Iris pigment epithelial cell (primary cell): Measurements from ENCODE around the gene BZW2.
"Not testable (repeated sequence)": the region's sequence is repeated elsewhere in the genome, so short reads cannot be mapped to it uniquely, and the experiment has no call there.

Source experiments
- DNase-seq: peaks from one replicate; pipeline ENCODE4 v3.0.0-alpha.2; 2011; ENCODE audit warnings: low read depth

BZW2 gene

DNA sequence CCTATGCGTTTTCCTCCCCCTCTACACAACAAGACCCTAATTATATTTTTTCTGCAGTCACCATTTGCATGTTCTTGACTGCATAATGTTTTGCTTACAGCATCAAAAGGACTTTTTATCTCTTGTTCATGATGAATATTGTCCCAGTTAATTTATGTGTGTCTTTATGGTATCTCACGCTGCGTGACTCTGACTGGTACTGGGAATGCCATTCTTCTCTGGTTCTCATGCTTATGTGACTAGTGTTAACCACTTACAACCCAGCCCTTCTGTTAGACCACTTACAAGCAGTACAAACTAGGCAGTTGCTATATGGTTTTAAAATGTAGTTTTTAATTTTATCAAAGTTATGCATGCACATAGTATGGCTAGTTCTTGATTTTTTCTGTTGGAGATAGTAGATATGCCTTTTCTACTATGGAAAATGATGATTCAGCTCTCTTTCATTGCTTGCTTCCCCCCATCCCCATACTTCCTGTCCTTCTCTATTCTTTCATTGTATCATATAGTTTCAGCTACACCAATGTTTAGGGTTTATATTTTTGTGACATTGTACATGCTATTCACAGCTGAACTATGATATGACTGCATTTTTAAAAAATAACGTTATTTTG lies 24.9 kb downstream of the BZW2 start:
- DNase-seq: no peak

- no peak for DNase-seq
These were observed 25.8 kb downstream of the BZW2 start for GRCh38 chr7:16671811-16672210.

DNA sequence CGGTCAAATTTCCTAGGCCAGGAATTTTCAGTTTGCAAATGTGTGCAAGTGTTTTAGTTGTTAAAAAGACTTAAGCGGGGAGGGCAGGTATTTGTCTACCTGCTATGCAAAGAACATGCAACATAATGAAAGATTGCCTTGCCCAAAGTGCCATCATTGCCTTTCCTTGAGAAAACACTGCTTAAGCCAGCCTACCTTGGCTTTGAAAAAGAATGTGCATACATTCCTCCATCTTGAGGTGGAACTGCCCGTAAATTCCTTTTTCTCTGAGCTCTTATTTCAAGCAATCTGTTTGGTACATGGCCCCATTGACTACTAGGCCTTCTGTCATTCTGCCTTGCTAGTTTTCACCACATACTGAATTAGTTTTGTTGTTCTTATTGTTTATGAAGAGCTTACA lies 29.3 kb downstream of the BZW2 start:
- no peak for DNase-seq

DNA sequence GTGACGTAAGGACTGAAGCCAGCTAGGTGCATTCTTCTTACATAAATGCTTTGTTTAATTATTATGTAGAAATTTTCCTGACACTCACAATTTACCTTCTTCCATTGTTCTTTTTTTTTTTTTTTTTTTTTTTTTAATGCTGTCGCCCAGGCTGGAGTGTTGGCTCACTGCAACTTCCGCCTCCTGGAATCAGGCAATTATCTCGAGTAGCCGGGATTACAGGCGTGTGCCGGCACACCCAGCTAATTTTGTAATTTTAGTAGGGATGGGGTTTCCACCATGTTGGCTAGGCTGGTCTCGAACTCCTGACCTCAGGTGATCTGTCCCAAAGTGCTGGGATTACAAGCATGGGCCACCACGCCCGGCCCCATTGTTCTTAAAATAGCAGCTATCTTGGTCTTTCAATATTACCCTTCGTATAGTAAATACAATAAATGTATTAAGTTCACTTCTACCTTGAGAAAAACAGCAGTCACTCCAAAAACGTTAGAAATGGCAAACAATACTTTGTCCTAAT lies 32.1 kb downstream of the BZW2 start:
- no peak for DNase-seq

DNA sequence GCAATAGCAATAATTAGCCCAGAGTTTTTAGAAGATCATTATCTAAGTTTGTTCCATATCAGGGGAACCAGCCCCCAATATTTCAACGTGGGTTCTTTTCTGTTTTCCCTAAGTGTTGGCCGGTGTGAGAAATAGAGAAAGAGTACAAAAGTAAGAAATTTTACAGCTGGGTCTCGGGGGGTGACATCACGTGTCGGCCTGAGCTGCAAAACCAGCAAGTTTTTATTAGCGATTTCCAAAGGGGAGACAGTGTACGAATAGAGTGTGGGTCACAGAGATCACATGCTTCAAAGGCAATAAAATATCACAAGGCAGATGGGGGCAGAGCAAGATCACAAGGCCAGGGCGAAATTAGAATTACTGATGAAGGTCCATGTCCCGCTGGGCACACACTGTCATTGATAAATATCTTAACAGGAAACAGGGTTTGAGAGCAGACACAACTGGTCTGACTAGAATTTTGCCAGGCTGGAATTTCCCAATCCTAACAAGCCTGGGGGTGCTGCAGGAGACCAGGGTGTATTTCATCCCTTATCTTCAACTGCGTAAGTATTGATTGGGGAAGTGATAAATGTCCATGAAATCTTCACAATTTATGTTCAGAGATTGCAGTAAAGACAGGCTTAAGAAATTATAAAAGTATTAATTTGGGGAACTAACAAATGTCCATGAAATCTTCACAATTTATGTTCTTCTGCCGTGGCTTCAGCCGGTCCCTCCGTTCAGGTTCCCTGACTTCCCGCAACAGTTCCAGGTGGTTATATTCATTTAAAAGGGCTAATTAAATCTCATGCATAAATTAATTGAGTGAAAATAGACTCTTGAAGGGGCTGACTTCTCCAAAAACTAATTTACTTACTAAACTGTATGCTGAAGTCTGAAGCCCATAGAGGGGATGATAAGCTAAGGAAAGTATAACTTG lies 32.9 kb downstream of the BZW2 start:
- not testable (repeated sequence) for DNase-seq

GRCh38 chr7:16684935-16685334 lies 39.0 kb downstream of the BZW2 start:
- DNase-seq: no peak

DNA sequence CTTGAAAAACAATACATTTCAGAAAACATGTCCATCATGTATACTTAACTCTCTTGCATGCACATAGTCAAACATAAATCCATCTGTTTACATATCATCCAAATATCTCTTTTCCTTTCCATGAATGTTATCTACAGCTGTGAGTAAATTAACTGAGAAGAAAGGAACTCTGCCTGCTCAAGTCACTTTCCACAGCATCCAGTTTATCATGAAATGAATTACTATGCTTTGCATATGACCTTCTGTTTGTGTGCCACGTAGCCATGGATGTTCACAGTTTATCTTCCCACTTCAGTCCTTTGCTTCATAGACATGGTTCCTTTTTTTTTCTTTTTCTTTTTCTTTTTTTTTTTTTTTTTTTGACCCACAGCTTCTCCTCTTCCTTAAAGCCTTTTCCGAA lies 39.6 kb downstream of the BZW2 start:
- DNase-seq: no peak

GRCh38 chr7:16688249-16688648 lies 42.3 kb downstream of the BZW2 start:
- DNase-seq: peak; percentile 16

DNA sequence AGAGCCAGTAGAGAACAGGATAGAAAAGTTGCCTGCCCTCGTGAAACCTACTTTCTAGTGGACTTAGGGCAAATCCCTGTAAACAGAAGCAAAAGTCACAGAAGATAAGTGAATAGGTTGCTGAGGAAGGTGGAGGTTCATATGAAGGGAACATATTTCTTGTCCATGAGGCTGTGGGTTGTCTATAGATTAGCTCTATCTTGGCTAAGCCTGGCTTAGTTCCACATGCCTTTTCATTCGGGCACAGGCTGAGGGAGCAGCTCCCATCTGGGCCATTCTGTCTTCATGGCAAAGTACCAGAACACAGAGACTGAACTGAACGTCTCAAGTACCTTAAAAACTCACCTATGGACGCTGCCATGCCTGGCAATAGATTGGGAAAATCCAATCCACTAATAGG lies 45.3 kb downstream of the BZW2 start:
- DNase-seq: no peak

- DNase-seq: peak; percentile 20
These were observed 47.8 kb downstream of the BZW2 start for GRCh38 chr7:16693601-16694318.

DNA sequence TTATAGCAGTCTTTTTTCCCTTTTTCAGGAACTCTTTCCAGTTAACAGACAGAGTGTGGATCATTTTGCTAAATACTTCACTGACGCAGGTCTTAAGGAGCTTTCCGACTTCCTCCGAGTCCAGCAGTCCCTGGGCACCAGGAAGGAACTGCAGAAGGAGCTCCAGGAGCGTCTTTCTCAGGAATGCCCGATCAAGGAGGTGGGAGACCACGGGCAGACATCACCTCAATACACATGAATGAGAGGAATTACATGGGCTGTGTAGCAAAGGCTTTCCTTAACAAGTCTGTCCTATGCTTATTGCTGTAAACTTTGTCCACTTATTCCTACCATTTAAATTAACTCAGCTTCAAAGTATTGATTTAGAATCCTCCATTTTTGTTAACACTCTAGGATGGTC lies 48.8 kb downstream of the BZW2 start:
- no peak for DNase-seq

GRCh38 chr7:16695621-16696237 lies 49.7 kb downstream of the BZW2 start:
- DNase-seq: peak; percentile 72

- DNase-seq: peak; percentile 55
These were observed 51.7 kb downstream of the BZW2 start for GRCh38 chr7:16697507-16698199.

DNA sequence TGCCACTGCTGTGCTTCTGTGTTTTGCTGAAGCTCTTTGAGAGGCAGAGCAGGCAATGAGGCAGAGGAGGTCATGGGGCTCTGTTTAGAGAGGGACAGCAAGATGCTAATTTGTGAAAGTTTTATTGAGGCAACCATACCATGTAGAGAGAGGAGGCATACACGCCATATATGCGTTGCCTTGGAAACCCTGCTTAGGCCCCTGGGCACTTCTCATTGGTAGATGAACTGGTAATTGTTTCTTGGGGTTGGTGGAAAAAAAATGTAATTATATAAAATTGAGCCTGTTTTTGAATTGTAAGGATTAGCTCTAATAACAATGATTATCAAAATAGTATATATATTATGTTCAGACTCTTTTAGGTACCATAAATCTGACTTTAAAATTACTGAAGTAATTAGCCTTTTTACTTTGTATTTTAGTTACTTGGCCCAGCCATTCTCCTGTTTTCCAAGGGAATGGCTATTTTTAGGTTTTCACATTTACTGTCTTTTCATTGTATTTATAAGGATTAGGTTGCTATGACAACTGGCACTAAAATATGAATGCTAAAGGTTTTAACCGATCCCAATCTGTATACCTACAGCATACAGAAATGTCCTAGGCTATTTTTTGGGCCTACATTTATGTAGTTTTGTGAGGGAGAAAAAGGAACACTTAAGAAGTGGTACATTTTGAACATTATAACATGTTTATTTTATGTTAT lies 52.4 kb downstream of the BZW2 start:
- no peak for DNase-seq

- peak; percentile 41 for DNase-seq
These were observed 56.5 kb downstream of the BZW2 start for GRCh38 chr7:16702441-16702840.

- peak; percentile 31 for DNase-seq
These were observed 62.5 kb downstream of the BZW2 start for GRCh38 chr7:16708511-16708910.

- peak; percentile 98 for DNase-seq
These were observed 63.0 kb downstream of the BZW2 start for GRCh38 chr7:16708980-16709379.

DNA sequence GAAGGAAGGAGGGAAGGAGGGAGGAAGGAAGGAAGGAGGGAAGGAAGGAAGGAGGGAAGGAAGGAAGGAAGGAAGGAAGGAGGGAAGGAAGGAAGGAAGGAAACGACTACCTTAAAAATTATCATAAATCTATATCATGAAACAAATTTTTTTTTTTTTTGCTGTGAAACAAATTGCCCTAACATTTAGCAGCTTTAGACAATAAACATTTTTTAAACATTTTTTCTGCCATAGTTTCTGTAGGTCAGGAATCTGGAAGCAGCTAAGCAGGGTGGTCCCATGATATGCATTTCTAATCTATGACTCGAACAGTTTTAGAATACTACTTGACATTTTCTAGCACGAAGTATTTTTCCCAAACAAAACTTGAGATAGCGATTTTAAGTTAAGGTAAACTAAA lies 64.7 kb downstream of the BZW2 start:
- no peak for DNase-seq

- DNase-seq: peak; percentile 22
These were observed 65.7 kb downstream of the BZW2 start for GRCh38 chr7:16711730-16712129.

GRCh38 chr7:16712916-16713315 lies 66.9 kb downstream of the BZW2 start:
- peak; percentile 42 for DNase-seq

GRCh38 chr7:16715928-16716327 lies 69.9 kb downstream of the BZW2 start:
- DNase-seq: no peak
